GM13977 (cell line): ENCODE results near the gene USP30.

Source experiments
- DNase-seq: peaks from one replicate; pipeline ENCODE4 v3.0.0; 2012; ENCODE audit warnings: low spot score
- CTCF ChIP-seq: IDR thresholded peaks from 2 replicates; pipeline ENCODE4 v1.5.1; 2012; ENCODE audit warnings: mild to moderate bottlenecking, control low read depth; ENCODE audit not compliant: insufficient read depth; ENCODE audit errors: extremely low read depth, missing control alignments
- in situ Hi-C: fragments of 300-500 bp; cut with MboI; formaldehyde crosslinking; loops from one replicate; pipeline ENCODE4 v1.12.0; 2022; ENCODE audit warnings: low sequenced_read_pairs, low pct_unique_long_range_greater_than_20kb, mixed read lengths, inconsistent platforms; ENCODE audit not compliant: unreplicated experiment

The USP30 gene

GRCh38 chr12:109114644-109115043 lies 62.3 kb downstream of the USP30 start:
- in situ Hi-C loops, result loop anchor here (25.0 kb wide), 1 partner anchor 273 kb away; no protein-coding TSS in a partner anchor
- no peak for TF ChIP-seq CTCF
- DNase-seq, result no peak

GRCh38 chr12:109115404-109115757 lies 63.0 kb downstream of the USP30 start:
- DNase-seq, result no peak
- TF ChIP-seq CTCF, result no peak
- in situ Hi-C loops, result loop anchor here (25.0 kb wide), 1 partner anchor 272 kb away; no protein-coding TSS in a partner anchor

GRCh38 chr12:109115758-109116610 lies 63.6 kb downstream of the USP30 start, which contains the start of gene ACACB:
Gene ACACB, plus strand, starts transcription at chr12:109116587. Its CDS starts 22,819 bp downstream, at chr12:109139406.
- no peak for DNase-seq
- in situ Hi-C loops, result loop anchor here (25.0 kb wide), 1 partner anchor 271 kb away; no protein-coding TSS in a partner anchor
- no peak for TF ChIP-seq CTCF

GRCh38 chr12:109116611-109116949 lies 64.2 kb downstream of the USP30 start:
- in situ Hi-C loops, result loop anchor here (25.0 kb wide), 1 partner anchor 271 kb away; no protein-coding TSS in a partner anchor
- no peak for DNase-seq
- no peak for TF ChIP-seq CTCF

GRCh38 chr12:109120095-109120494 lies 67.7 kb downstream of the USP30 start:
- no peak for DNase-seq
- in situ Hi-C loops, result loop anchor here (25.0 kb wide), 1 partner anchor 267 kb away; no protein-coding TSS in a partner anchor
- no peak for TF ChIP-seq CTCF

- TF ChIP-seq CTCF, result no peak
- DNase-seq, result no peak
- in situ Hi-C loops, result loop anchor here (25.0 kb wide), 1 partner anchor 267 kb away; no protein-coding TSS in a partner anchor
These were observed 68.2 kb downstream of the USP30 start for GRCh38 chr12:109120557-109120956.
